Left cardiac atrium (tissue), 4 donors: Measurements from ENCODE around the gene ACOT11. TPM values are rescaled to one million over a fixed set of nuclear protein-coding genes. Genes with fewer than 3 reads are reported as not detected.
"Not testable (repeated sequence)": the region's sequence is repeated elsewhere in the genome, so short reads cannot be mapped to it uniquely, and the experiment has no call there.

Source experiments
- ATAC-seq, 2 donors: fragments of 200-7000 bp; cut with Tn5 transposase; one replicate each; pipeline ENCODE4 v1.9.1; 2020; ENCODE audit warnings: mild to moderate bottlenecking in 2 of 2, moderate library complexity in 2 of 2
- DNase-seq: peaks from one replicate; pipeline ENCODE4 v3.0.0-alpha.2; 2020
- intact Hi-C, 2 donors: fragments of 100-400 bp; cut with DNase I; formaldehyde crosslinking; loops; one replicate each; pipeline versions ENCODE4 v1.14.1 to v1.15.1; 2022 to 2023
- long read RNA-seq: library from polyadenylated mRNA; unstranded; transcript quantifications from one replicate; pipeline ENCODE4 v2.0.0, GENCODE V29; 2021
- total RNA-seq, 2 donors: library from RNA; stranded (reverse); fragmentation: NEBNext Ultra II Directional; extraction: Animal tissue kit (Norgen Biotek cat#: 25700); gene quantifications; one replicate each; pipeline ENCODE4 v1.2.1, GENCODE V29; 2021
- donor health status: DM: no; HTN: yes; CAD: no.
- donor health status: DM: no; HTN: yes; CAD: no; lungs with severe emphysema.
- donor health status: DM: yes; HTN: yes; CAD: no.
- donor health status: Dilated cardiomyopathy.

ACOT11 gene
- 10 to 100 TPM; 15.2 to 23.3 TPM for total RNA-seq
- long read RNA-seq, transcript ACOT11-201 (16 exons, 3,082 nt), result major isoform, 5 of 23 reads
- long read RNA-seq, partial matches to known transcripts, result 7 of 23 reads
- long read RNA-seq, other reads (novel, unspliced or antisense), result 11 of 23 reads

GRCh38 chr1:54547601-54548388 lies at the start of gene ACOT11:
Gene ACOT11 (plus strand): TSS chr1:54548228. CDS start chr1:54548310, 82 bp downstream.
- peak; percentile 89 for DNase-seq
- peak; percentile 93 to 94 for ATAC-seq
- intact Hi-C loops, result loop anchor here in 1 of 2 donors (5.0 kb wide), 1 partner anchor 35 kb away; no protein-coding TSS in a partner anchor

- ATAC-seq (no peak), DNase-seq (no peak)
- intact Hi-C loops, result loop anchor here (5.0 to 10.0 kb wide), 2 partner anchors 304 to 431 kb away; no protein-coding TSS in a partner anchor
Observed at GRCh38 chr1:54498383-54499096, 49.5 kb upstream of the ACOT11 start.

GRCh38 chr1:54499097-54499359 lies 49.0 kb upstream of the ACOT11 start:
- DNase-seq (no peak), ATAC-seq (peak; percentile 42 to 47)
- intact Hi-C loops, result loop anchor here (5.0 to 10.0 kb wide), 2 partner anchors 304 to 432 kb away; no protein-coding TSS in a partner anchor

GRCh38 chr1:54499360-54500106 lies 48.5 kb upstream of the ACOT11 start:
- ATAC-seq (peak; percentile 86), DNase-seq (peak; percentile 31)
- intact Hi-C loops, result loop anchor here (5.0 to 10.0 kb wide), 2 partner anchors 305 to 432 kb away; no protein-coding TSS in a partner anchor

- DNase-seq (no peak), ATAC-seq (peak in 1 of 2 donors; percentile 24)
- intact Hi-C loops, result no loop called here
Observed at GRCh38 chr1:54500107-54500431, 48.0 kb upstream of the ACOT11 start.

GRCh38 chr1:54501849-54502248 lies 46.2 kb upstream of the ACOT11 start:
- no peak for DNase-seq
- intact Hi-C loops, result no loop called here
- ATAC-seq, result no peak

- no peak for DNase-seq
- no peak for ATAC-seq
- intact Hi-C loops, result no loop called here
Observed at GRCh38 chr1:54502342-54502741, 45.7 kb upstream of the ACOT11 start.

- DNase-seq, result no peak
- intact Hi-C loops, result no loop called here
- no peak for ATAC-seq
Observed at GRCh38 chr1:54506594-54506993, 41.4 kb upstream of the ACOT11 start.

- intact Hi-C loops, result no loop called here
- ATAC-seq (no peak), DNase-seq (no peak)
Observed at GRCh38 chr1:54507033-54507870, 40.8 kb upstream of the ACOT11 start.

- ATAC-seq, result no peak
- intact Hi-C loops, result no loop called here
- DNase-seq, result no peak
Observed at GRCh38 chr1:54510715-54511270, 37.2 kb upstream of the ACOT11 start.

GRCh38 chr1:54513921-54514580 lies 34.0 kb upstream of the ACOT11 start:
- ATAC-seq, DNase-seq, intact Hi-C loops: not testable (repeated sequence)

- DNase-seq (no peak), ATAC-seq (peak in 1 of 2 donors; percentile 46)
- intact Hi-C loops, result no loop called here
Observed at GRCh38 chr1:54516249-54516920, 31.6 kb upstream of the ACOT11 start.

GRCh38 chr1:54517496-54517895 lies 30.5 kb upstream of the ACOT11 start:
- intact Hi-C loops, result no loop called here
- ATAC-seq (no peak), DNase-seq (no peak)

- ATAC-seq, result no peak
- intact Hi-C loops, result no loop called here
Observed at GRCh38 chr1:54518489-54518888, 29.5 kb upstream of the ACOT11 start.

GRCh38 chr1:54519709-54520108 lies 28.3 kb upstream of the ACOT11 start:
- intact Hi-C loops, result no loop called here
- ATAC-seq (no peak), DNase-seq (no peak)

More at GRCh38 chr1:54518489-54518888, 29.5 kb upstream of the ACOT11 start:
- DNase-seq, result no peak

GRCh38 chr1:54520631-54521321 lies 27.3 kb upstream of the ACOT11 start:
- intact Hi-C loops, result no loop called here
- ATAC-seq, result no peak
- no peak for DNase-seq

GRCh38 chr1:54526565-54526964 lies 21.5 kb upstream of the ACOT11 start:
- DNase-seq, ATAC-seq, intact Hi-C loops: not testable (repeated sequence)
